Measurements from ENCODE around the gene SLC13A4.
"Not testable (repeated sequence)": the region's sequence is repeated elsewhere in the genome, so short reads cannot be mapped to it uniquely, and the experiment has no call there.

SLC13A4 gene

DNA sequence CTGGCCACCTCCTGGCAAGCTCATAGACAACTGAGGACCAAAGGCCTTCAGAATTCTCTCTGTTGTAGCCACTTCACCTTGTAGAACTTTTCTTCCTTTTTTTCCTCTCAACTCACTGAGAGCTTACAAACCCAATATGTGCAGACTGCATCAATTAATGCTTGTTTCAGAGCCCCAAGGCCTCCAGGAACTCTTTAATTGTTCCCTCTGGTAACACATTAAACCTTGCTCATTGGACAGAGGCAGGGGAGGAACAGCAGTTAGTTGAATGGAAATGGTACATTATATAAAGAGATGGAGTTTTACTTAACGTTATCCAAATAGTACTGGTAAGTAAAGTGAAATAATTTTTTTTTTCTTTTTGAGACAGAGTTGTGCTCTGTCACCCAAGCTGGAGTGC, 40.5 kb downstream of the SLC13A4 start:
- DNase-seq, result no peak

DNA sequence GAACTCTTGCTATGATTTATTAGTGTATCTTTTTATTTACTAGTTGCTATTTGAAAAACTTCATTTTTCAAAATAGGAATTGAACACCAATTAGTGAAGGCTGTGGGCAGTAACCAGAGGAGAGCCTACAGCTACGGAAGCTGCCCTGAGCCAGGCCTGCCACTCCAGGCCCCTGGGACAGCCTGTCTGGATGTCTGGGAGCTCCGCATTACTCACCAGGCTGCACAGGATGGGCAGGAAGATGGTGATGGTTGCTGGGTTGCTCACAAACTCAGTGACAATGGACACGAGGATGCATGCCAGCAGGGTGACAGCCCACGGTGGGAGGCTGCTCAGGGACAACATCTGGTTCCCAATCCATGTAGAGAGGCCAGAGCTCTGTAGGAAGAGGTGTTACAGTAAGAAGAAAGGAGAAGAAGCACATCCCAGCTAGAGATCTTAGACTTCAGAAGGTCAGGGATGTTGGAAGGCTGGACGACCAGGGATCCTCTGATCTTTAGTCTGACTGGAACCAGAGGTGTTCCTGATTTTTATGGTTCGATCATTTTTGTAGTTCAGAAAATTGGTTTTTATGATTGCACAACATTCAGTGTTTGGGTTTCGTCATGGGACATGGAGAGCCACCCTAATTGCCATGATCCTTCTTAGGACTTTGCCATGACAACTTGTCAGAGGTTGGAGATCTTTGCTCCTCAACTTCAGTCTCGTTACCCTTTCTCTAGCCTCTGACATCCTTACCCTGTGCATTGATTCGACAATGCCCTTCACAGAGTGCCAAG, 42.5 kb downstream of the SLC13A4 start:
- no peak for DNase-seq

DNA sequence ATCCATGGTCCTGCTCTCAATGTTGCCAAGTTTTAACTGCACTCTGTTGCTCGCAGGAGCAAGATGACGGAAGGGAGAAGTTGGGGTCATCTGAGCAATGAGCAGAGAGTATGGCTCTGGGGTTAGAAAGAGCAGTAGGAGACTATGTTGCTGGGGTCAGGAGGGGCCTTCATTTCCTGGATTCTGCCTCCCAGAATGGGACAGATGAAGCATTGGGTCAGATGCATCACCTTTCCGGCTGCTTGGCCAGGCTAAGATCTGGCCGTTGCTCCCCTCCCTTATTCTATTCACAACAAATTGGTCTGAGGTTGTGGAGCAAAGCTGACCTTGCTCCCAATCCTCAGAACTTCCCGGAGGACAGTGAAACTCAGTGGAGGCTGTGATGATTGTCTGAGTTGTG, 43.3 kb downstream of the SLC13A4 start:
- DNase-seq, result no peak

DNA sequence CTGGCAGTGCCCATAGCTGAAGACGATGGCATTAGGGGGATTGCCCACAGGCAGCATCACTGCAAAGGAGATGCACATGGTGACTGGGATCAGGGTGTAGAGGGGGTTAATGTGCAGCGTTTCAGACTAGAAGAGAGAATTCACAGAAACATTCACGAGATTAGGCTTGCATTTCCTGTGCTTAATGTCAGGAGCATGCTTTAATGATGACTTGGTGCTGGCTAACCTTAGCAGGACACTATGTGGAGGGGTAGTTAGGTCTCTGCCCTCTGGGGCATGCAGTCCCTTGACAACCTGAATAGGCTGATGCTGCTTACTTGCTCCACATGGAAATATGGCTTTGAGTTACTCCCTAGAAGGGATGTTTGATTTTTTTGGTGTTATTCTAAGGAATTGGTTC, 43.9 kb downstream of the SLC13A4 start:
- DNase-seq, result no peak

DNA sequence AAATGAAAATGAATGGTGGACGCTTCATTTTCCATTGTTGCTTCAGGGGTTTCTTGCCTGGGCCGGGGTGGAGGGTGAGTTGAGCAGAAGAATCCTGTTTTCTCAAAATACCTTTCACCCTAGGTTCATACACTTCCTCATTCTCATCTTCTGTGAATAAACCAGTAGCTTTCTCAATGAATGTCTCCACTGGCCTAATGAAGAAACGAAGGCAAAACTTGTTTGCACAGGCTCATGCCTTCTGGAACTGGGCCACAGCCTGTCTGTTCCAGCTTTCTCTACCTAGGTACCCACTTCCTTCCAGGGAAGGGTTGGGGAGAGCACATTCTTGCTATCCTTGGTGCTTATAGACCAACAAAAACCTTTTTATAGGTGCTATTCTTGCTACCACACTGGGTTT, 44.4 kb downstream of the SLC13A4 start:
- no peak for DNase-seq

DNA sequence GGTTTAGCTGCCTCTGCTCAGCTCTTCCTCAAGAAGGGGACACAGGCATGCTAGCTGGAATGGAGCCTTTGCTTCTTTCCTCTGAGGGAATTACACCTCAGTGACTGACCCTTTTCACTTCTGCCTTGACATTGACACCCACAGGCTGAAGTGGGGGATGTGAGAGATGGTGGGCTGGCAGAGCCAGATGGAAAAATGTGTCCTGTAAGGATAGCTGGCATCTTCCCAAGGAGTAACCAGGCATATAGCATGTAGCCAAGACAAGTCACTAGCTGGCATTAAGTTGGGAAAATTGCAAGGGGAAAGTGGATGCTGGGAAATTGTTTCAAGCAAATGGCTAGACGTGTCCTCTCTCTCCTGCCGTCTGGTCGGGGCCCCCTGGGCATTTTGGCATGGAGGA, 45.8 kb downstream of the SLC13A4 start:
- DNase-seq, result peak; percentile 29

DNA sequence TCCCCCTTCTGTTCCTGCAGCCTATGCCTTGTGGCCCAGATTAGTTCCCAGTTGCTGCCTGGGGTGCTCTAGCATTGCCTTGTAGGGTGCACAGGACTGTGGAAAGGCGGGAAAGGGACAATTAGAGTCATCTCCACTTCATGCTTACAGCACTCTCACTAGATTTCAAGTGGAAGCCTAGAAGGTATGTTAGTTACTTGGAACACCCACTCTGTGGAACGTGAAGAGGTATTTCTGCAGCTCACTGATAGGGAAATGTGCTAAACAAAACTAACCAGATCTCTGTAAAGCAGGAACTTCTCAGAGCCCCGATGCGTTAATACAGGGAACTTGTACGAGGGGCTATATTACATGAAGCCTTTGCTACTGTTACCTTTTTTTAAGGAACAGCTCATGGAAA, 46.2 kb downstream of the SLC13A4 start:
- DNase-seq, result no peak

DNA sequence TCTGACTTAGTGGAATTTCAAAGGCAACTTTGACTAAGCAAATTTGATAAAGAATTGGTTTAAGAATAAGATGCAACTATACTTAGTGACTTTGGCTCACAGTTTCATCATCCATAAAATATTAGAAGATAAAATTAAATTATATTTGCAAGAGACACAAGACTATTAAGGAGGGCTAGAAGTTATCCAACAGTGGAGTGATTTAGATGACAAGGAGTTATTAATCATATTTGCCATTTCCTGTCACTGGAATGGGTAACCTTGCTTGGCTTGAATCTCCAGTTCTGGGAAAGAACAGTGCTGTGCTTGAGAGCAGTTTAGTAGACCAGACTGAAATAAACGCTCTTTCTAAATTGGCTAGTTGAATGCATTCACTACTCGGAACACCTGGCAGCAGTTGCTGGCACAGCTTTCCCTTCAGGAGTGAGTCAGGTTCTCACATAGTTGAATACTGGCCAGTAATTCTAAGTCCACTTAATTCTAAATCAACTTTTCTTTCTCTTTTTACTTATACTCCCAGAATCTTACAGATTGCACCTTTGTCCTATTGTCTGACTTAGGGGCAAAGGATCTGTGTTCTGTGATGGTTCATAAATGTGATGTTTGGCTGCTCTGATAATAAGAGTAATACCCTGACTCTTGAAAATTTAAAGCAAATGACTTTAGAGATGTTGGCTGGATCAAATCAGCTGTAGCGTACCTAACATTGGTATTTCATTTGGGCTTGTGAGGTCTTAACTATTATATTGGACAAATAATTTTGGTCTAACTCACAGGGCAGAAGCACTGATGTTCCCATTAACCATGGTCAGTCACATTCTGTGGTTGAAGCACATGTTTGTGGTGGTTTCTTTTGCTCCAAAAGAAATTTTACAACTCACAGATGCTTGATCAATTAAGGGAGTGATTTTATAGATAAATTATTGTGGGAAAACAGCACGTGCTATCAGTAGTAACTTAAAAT, 49.1 kb downstream of the SLC13A4 start:
- DNase-seq, result peak; percentile 77

DNA sequence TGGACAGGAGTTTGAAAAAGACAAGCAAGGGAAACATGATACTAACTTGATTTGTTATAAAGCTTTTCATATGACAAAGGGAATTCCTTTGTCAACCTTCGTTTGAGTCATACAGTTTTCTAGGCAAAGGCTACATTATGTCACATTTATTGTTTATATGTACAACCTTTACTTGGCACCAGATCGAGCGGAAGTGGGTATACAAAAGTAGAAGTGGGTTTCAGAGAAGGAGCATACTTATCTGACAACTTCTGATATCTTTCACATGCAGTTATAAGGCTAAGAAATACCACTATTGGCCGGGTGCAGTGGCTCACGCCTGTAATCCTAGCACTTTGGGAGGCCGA, 54.7 kb downstream of the SLC13A4 start:
- DNase-seq, result no peak

DNA sequence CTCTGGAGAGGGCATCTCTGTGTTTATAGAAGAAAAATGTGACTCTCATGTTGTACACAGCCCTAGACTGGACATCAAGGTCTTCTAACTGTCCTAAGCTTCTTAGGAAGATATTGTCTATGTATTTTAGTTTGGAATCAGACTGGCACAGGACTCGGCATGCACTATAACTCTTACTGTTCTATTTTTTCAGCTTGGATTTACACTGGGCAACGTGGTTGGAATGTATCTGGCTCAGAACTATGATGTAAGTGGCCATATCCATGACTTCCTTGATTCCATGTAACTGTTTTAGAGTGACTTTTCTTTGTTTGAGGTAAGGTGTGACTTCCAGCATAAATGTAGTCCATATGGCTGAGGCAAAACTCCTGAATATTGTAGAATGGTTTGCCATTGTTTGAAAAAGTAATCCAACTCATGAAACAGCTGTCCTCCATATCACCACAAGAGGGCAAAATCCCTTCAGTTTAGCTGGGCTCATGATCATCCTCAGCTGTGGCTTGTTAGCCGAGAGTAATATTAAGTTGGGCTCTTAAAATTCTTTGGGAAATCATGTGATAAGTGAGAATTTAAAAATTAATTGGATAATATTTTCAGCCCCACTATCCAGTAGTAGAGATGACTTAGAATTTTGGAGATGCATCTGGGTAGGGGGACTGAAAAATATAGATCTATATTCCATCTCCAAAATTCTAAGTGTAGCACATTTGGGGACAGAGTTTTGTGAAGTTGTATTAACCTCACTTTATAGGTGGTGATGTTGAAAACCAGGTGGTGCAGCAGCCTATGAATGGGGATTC, 55.2 kb downstream of the SLC13A4 start:
- DNase-seq, result no peak

DNA sequence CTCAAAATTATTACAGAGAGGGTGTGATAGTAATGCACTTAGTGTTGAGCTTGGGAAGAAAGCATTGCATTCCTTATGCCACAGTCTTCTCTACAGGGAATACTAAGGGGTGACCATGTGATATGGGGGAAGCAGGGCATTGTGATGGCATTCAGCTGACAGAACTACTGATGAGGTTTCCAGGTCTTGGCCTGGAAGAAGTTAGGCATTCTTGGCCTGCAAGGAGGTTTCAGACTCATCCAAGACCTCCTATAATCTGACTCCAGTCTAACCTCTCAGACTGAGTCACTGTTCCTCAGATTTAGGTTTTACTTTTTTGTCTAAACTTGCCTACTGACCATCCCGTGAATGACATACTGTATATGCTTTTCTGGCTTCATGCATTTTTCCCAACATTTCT, 57.8 kb downstream of the SLC13A4 start:
- DNase-seq, result no peak

DNA sequence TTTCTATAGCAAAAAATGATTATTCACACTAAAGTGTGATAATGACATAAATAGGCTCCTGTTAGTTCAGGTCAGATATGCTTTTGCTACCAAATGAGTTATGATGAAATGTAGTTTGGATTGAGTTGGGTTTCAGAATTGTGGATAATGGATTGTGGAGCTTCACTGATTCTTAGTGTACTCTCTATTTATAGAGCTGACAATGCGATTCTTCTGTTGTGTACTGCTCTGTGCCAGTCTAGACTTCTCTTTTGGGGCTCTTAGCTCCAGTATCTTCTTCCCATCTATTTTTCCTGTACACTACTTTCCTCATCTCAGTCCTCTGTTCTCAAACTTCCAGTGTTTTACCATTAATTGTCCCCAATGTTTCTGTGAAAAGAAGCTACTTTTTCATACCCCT, 58.2 kb downstream of the SLC13A4 start:
- no peak for DNase-seq

DNA sequence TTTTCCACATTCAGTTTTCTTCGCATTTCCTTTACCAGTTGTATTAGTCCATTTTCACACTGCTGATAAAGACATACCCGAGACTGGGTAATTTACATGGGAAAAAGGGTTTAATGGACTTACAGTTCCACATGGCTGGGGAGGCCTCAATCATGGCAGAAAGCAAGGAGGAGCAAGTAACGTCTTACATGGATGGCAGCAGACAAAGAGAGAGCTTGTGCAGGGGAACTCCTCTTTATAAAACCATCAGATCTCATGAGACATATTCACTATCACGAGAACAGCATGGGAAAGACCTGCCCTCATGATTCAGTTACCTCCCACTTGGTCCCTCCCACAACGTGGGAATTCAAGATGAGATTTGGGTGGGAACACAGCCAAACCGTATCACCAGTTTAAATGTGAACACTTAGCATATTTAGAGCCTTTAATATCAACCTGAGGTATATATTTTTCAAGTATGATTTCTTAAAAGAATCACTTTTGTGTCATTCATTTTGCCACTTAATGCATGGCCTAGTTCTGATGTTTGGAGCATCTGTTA, 59.1 kb downstream of the SLC13A4 start:
- not testable (repeated sequence) for DNase-seq

DNA sequence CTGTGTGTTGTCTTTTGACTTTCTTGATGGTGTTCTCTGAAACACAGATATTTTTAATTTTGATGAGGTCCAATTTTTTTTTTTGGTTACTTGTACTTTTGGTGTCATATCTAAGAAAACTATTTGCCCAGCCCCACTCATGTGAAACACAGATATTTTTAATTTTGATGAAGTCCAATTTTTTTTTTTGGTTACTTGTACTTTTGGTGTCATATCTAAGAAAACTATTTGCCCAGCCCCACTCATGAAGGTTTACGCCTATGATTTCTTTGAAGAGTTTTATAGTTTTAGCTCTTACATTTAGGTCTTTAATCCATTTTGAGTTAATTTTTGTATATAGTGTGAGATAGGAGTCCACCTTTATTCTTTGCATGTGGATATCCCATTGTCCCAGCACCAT, 60.4 kb downstream of the SLC13A4 start:
- DNase-seq, result not testable (repeated sequence)

DNA sequence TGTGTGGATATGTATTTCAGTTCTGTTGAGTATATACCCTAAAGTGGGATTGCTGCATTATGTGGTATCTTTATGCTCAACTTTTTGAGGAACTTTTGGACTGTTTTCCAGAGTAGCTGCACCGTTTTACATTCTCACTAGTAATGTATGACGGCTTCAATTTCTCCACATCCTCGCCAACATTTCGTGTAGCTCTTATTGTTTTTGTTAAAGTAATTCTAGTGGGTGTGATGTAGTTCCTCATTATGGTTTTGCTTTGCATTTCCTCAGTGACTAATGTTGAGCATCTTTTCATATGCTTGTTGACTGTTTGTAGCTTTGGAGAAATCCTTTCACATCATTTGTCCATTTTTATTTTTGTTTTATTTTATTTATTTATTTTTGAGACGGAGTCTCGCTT, 61.1 kb downstream of the SLC13A4 start:
- DNase-seq, result no peak

DNA sequence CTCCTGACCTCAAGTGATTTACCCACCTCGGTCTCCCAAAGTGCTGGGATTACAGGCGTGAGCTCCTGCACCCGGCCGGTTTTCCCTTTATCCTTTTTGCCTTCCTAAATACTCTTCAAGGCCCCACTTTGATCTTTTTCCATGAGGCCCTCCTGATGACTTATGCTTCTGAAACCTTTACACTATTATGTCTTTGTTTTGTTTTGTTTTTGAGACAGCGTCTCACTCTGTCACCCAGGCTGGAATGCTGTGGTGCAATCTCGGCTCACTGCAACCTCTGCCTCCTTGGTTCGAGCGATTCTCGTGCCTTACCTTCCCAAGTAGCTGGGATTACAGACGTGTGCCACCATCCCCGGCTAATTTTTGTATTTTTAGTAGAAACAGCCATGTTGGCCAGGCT, 61.8 kb downstream of the SLC13A4 start:
- no peak for DNase-seq

DNA sequence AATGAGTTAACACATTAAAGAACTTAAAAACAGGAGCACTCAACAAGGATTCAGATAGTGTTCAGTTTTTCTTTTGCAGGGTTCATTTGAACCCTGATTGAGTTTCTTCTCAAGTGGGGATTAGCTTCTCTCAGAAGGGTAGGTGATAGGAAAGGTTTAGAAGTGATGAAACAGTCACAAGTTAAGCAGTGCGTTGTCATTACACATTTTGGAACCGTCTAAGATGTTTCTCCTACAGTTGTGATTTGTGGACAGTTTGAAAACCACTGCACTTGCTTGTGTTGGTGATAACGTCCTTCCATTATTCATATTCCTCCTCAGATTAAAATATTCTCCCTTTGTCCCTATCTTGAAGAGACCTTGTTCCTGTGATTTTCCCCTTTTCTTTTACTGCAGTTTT, 62.9 kb downstream of the SLC13A4 start:
- no peak for DNase-seq

DNA sequence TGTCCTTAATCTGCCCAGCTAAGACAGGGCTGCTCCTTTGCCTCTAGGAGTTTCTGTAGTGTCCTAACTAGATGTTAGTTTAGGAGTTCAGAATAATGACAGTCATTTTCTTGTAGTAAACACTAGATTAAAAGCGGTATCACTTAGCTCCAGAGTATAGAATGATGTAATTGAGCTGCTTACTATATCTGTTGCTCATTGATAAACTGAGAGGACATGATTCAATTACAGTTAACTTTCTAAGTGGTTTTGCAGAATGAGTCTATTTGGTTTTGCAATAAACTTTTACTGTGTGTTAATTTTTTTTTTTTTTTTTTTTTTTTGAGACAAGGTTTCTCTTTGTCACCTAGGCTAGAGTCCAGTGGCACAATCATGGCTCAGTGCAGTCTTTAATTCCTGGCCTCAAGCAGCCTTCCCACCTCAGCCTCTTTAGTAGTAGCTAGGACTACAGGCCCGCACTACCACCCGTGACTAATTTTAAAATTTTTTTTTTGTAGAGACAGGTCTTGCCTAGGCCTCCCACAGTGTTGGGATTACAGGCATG, 63.9 kb downstream of the SLC13A4 start:
- DNase-seq, result no peak

DNA sequence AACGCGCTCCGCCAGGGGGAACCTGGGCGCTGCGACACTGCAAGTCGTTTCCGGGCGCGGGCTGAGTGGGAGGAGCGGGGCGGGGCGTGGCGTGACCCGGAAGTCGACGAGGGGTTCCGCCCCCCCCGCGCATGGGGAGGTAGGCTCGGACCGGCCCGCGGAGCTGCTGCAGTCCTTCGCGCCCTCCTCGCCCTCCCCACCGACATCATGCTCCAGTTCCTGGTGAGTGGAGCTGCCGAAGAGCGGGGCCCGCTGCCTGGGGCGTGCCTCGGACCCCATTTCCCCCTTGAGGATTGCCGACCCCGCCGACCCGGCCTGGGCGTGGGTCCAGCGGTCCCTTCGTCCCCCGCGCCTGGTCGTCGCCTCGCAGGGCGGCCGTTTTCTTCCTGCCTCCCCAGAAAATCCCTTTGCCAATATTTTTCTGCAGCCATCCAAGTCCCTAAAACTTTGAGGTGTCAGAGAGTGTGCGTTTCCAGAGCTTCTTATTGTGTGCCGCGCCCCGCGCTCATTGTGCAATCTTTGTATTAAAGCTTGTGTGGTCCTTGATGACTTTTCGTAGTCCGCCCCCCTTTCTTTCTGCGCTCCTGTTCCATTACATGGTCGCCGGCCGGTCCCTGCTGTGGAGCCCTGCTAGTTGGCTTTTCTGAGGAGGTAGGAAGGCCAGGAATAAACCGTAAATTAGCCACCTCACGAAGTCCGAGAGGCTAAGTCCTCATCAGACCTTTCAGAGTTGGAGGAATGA, 65.4 kb downstream of the SLC13A4 start, which contains the start of gene STMP1:
Gene STMP1 (plus strand): TSS at position 142 of the 742 bp plus-strand sequence.
- peak; percentile 98 for DNase-seq

DNA sequence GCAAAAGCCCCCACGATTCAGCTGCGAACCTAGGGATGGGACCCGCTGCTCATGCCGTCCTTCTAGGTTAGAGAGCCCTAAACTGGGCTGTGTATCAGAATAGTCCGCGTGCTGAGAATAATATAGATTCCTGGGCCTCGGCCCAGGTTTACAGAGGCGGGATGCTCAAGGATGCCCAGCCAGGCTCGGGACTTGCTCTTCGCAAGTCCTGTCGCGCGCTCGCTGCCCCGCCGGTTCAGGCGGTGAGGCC, 65.9 kb downstream of the SLC13A4 start:
- DNase-seq, result no peak

DNA sequence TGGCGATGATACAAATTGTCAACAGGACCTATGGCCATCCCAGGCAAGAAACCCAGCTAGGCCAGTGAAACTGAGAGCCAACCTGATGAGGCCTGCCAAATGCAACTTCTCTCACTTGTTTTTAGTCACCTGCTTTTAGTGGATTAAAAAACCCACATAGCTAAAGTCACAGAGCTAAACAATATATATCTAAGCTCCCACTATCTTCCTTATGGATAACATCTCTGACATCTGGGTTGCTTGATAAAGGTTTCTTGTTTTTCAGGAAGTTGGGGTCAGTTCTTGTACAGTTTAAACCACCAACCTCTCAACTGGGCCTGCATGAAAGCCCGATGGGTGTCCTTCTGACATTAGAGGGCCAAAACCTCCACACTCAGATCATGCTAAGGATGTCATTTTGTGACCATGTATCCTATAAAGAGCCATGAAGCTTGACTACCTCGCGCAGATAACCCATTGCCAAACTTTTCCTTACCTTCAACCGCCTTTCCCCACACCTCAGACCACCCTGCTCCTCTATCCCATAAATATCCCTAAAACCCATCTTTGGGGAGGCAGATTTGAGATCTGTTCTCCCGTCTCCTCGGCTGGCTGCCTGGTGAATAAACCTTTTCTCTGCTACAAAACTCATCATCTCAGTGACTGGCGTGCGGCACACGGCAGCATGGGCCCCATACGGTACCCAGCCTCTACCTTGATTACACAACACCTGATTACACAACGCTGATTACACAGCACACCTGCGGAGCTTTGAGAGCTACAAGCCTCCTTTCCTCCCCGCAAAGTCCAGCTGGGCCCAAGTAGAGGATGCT, 66.5 kb downstream of the SLC13A4 start:
- DNase-seq, result no peak

Data from femur (tissue), 1 donor.